Upper lobe of left lung (tissue), 6 donors: ENCODE data around the gene MSI2. TPM values are rescaled to one million over a fixed set of nuclear protein-coding genes. Genes with fewer than 3 reads are reported as not detected.

ENCODE experiments used
- ATAC-seq, 2 donors: fragments of 200-7000 bp; cut with Tn5 transposase; one replicate each; pipeline ENCODE4 v1.9.1; 2022; ENCODE audit warnings: mild to moderate bottlenecking in 2 of 2, moderate library complexity in 2 of 2; ENCODE audit not compliant: low FRiP score in 2 of 2
- DNase-seq, 2 donors: peaks; one replicate each; pipeline ENCODE4 v3.0.0-alpha.2; 2019 to 2020
- H3K27ac ChIP-seq, 4 donors: fragments of 200-600 bp; sonication (generic); one replicate each; pipeline ENCODE4 v1.5.1; 2016 to 2019
- H3K27me3 ChIP-seq, 4 donors: fragments of 200-600 bp; sonication (generic); one replicate each; pipeline ENCODE4 v1.5.1; 2017 to 2019
- H3K36me3 ChIP-seq, 4 donors: fragments of 200-600 bp; sonication (generic); one replicate each; pipeline ENCODE4 v1.5.1; 2016 to 2019
- H3K4me1 ChIP-seq, 4 donors: fragments of 200-600 bp; sonication (generic); one replicate each; pipeline ENCODE4 v1.5.1; 2018 to 2019
- H3K4me3 ChIP-seq, 4 donors: fragments of 200-600 bp; sonication (generic); one replicate each; pipeline ENCODE4 v1.5.1; 2017 to 2019; ENCODE audit warnings: mild to moderate bottlenecking in 2 of 4, moderate library complexity in 1 of 4
- H3K9me3 ChIP-seq, 4 donors: fragments of 200-600 bp; sonication (generic); one replicate each; pipeline ENCODE4 v1.5.1; 2018 to 2019
- EP300 ChIP-seq, 4 donors: sonication (generic); formaldehyde crosslinking; IDR thresholded peaks; one replicate each; pipeline ENCODE4 v1.5.1; 2017; ENCODE audit warnings: antibody characterized with exemption in 4 of 4, control low read depth in 2 of 4
- POLR2A ChIP-seq, 4 donors: fragments of 450-650 bp; IDR thresholded peaks; one replicate each; pipeline ENCODE4 v1.5.1; 2016 to 2017; ENCODE audit warnings: antibody characterized with exemption in 4 of 4, mild to moderate bottlenecking in 2 of 4
- POLR2AphosphoS5 ChIP-seq, 2 donors: sonication (generic); formaldehyde crosslinking; IDR thresholded peaks; one replicate each; pipeline ENCODE4 v1.5.1; 2017; ENCODE audit warnings: antibody characterized with exemption in 2 of 2
- WGBS, 2 donors: methylation state at CpG; one replicate each; pipeline ENCODE4 v1.1.5; 2017 to 2018; 5-methylcytosine and 5-hydroxymethylcytosine counted together
- total RNA-seq, 6 donors: library from RNA; depleted of rRNA in 4 of 6; stranded (reverse); fragments of >200 nt in 4 of 6; gene quantifications; one replicate each; pipeline versions ENCODE4 v1.1.0 to v1.2.1, GENCODE V29; 2016 to 2021
- TF ChIP-seq, protein P1 (sequence below), 6 experiments: fragments of 450-650 bp in 4 of 6; fragments of 200-600 bp in 2 of 6; sonication (generic) in 2 of 6; IDR thresholded peaks; one replicate each; pipeline ENCODE4 v1.5.1; 2016 to 2019; ENCODE audit warnings: antibody characterized with exemption in 6 of 6
- donor health status: DM: no; HTN: no; CAD: no; lungs with moderate emphysema.
- donor health status: DM: no; HTN: yes; CAD: no; lungs with severe emphysema.

Gene MSI2
- total RNA-seq, 6 donors from 2014 or later: 20.1 to 44.0 (median 32.2) TPM

GRCh38 chr17:57657211-57657610 is 400.9 kb downstream of the MSI2 start:
- ATAC-seq: no peak
- no peaks in the 10 kb centered on the region for H3K36me3 ChIP-seq
- no peaks in the 10 kb centered on the region for H3K27me3 ChIP-seq
- WGBS, 2 donors: 85 to 86% methylated on average over 2 of the region's 2 CpGs
- H3K27ac ChIP-seq: no peak overlapping the region
- no peak for DNase-seq
- TF ChIP-seq POLR2AphosphoS5 (IDR thresholded peaks at IDR 0.05) (no peak), POLR2A (IDR thresholded peaks at IDR 0.05) (no peak), EP300 (IDR thresholded peaks at IDR 0.05) (no peak)
- TF ChIP-seq, protein P1, sequence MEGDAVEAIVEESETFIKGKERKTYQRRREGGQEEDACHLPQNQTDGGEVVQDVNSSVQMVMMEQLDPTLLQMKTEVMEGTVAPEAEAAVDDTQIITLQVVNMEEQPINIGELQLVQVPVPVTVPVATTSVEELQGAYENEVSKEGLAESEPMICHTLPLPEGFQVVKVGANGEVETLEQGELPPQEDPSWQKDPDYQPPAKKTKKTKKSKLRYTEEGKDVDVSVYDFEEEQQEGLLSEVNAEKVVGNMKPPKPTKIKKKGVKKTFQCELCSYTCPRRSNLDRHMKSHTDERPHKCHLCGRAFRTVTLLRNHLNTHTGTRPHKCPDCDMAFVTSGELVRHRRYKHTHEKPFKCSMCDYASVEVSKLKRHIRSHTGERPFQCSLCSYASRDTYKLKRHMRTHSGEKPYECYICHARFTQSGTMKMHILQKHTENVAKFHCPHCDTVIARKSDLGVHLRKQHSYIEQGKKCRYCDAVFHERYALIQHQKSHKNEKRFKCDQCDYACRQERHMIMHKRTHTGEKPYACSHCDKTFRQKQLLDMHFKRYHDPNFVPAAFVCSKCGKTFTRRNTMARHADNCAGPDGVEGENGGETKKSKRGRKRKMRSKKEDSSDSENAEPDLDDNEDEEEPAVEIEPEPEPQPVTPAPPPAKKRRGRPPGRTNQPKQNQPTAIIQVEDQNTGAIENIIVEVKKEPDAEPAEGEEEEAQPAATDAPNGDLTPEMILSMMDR (IDR thresholded peaks at IDR 0.05): no peak
- no peaks in the 10 kb centered on the region for H3K9me3 ChIP-seq
- H3K4me1 ChIP-seq: peaks cover 0 to 2% (median under 1%) of the 10 kb centered on the region in 4 donors
- no peak overlapping the region for H3K4me3 ChIP-seq

DNA sequence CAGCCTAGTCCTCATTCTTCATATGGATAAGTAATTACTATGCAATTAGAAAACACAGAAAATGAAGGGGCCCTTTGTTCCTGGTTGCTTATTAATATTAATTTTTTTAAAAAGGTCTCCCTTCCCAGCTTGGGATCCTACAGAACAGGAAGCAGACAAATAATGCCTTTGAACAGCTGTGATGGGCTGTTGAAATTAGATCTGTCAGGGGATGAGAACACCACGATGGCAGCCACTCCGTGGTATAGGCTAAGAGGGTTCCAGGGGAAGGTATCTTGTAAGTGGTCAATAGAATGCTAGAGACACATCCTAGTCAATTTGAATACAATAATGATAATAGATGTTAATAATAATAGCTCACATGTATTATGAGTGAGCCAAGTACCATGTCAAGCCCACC is 405.7 kb downstream of the MSI2 start:
- DNase-seq (no peak), ATAC-seq (no peak)
- Histone ChIP-seq H3K4me1 (peaks cover 6 to 20% (median 13%) of the 10 kb centered on the region in 4 donors), H3K36me3 (no peaks in the 10 kb centered on the region), H3K27ac (peak overlapping the region; percentile 20 to 72 (median 51)), H3K4me3 (no peak overlapping the region), H3K9me3 (no peaks in the 10 kb centered on the region), H3K27me3 (no peaks in the 10 kb centered on the region)
- TF ChIP-seq EP300 (IDR thresholded peaks at IDR 0.05): no peak
- TF ChIP-seq POLR2A (IDR thresholded peaks at IDR 0.05): no peak
- TF ChIP-seq POLR2AphosphoS5 (IDR thresholded peaks at IDR 0.05): no peak
- TF ChIP-seq, protein P1 (IDR thresholded peaks at IDR 0.05): no peak
- WGBS, 2 donors: 89 to 91% methylated on average over 2 of the region's 2 CpGs

DNA sequence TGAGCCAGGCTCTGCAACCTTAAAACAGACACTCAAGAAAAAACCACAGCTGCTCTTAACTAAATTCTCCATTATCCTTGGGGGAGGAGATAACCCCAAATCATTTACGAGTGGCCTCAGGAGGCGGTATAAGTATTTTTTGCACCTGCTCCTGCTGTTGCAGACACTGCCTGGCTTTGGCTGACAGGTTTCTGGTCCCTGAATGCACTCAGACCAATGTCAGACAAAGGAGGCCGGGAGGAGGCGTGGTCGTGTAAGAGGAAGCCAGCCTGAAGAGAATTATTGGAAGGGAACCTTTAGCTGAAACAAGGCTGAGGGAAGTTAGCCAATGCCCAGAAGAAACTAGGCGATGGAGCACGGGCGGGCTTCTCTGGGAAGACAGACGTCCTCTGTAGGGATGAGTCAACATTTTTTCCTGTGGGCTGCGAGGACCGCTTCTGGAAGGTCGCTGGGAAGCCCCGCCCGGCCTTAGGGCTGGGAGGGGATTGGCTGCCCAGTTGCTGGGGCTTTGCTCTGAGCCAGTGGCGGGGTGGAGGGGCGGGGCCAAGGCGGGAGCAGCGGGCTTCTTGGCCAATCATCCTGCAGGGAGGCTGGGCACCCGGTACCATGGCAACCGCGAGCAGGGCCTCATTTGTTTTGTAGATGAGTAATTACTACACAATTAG is 406.5 kb downstream of the MSI2 start:
- peak; percentile 96 to 97 for ATAC-seq
- H3K4me3 ChIP-seq: peak overlapping the region in 3 of 4 donors; percentile 31 to 38 (median 32)

DNA sequence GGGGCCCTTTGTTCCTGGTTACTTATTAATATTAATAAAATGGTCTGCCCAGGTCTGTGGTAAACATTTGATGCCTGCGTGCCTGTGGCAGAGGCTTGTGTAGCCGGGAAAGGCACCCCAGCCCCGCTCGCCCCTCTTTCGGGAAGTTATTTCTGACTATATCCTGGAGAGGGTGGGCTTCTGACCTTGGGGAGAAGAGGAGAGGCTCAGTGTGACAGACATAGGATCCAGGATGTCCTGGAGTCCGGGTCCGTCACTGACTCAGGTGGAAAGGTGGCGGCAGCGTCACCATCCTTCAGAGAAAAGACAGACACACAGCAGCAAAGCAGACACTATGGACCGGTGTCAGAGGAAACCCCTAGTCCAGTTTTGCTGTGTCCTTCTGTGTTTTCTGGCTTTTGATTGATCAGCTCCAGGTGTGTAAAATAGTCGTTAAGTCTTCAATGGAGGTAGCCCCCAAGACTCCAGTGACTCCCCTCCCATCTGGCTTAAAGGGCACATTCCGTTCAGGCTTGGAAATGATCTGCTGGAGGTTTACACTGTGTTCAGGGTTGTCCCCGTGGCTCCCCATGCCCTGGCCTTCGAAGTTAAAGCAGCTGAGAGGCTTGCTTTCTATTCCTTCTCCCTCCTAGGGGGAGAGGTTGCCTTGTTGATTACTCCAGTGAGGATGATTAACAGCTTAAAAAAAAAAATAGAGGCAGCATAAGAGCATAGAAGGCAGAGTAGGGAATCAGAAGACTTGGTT is 407.2 kb downstream of the MSI2 start:
- TF ChIP-seq POLR2A (IDR thresholded peaks at IDR 0.05) (no peak), POLR2AphosphoS5 (IDR thresholded peaks at IDR 0.05) (no peak), EP300 (IDR thresholded peaks at IDR 0.05) (no peak)
- TF ChIP-seq, protein P1 (IDR thresholded peaks at IDR 0.05): no peak
- Histone ChIP-seq H3K9me3 (no peaks in the 10 kb centered on the region), H3K4me1 (peaks cover 6 to 20% (median 13%) of the 10 kb centered on the region in 4 donors), H3K27ac (peak overlapping the region; percentile 54 to 65 (median 62)), H3K27me3 (no peaks in the 10 kb centered on the region), H3K4me3 (peak overlapping the region in 3 of 4 donors; percentile 31 to 38 (median 32)), H3K36me3 (no peaks in the 10 kb centered on the region)
- 87 to 88% methylated on average over 14 of the region's 14 CpGs for WGBS, 2 donors
- DNase-seq (no peak), ATAC-seq (no peak)

More for the DNA sequence above, 406.5 kb downstream of the MSI2 start:
- H3K4me1 ChIP-seq: peaks cover 6 to 20% (median 13%) of the 10 kb centered on the region in 4 donors
- peak; percentile 90 to 97 for DNase-seq
- H3K27me3 ChIP-seq: no peaks in the 10 kb centered on the region
- H3K27ac ChIP-seq: peak overlapping the region; percentile 20 to 72 (median 51)
- TF ChIP-seq POLR2A (IDR thresholded peaks at IDR 0.05) (no peak), POLR2AphosphoS5 (IDR thresholded peaks at IDR 0.05) (peak; percentile 41 to 67), EP300 (IDR thresholded peaks at IDR 0.05) (no peak)
- TF ChIP-seq, protein P1 (IDR thresholded peaks at IDR 0.05): peak in 1 of 6 experiments; percentile 18
- no peaks in the 10 kb centered on the region for H3K36me3 ChIP-seq
- H3K9me3 ChIP-seq: no peaks in the 10 kb centered on the region
- 19 to 25% methylated on average over 20 to 21 of the region's 21 CpGs for whole genome bisulfite sequencing, 2 donors
